Tibial nerve (tissue), 4 donors: ENCODE results near the gene GNAL. TPM values are rescaled to one million over a fixed set of nuclear protein-coding genes. Genes with fewer than 3 reads are reported as not detected.

ENCODE experiments used
- DNase-seq, 2 donors: peaks; one replicate each; pipeline ENCODE4 v3.0.0-alpha.2; 2019; ENCODE audit warnings: low spot score in 2 of 2
- H3K27ac ChIP-seq, 4 donors: fragments of 200-600 bp; sonication (generic) in 3 of 4; one replicate each; pipeline ENCODE4 v1.5.1; 2017 to 2019; ENCODE audit warnings: mild to moderate bottlenecking in 1 of 4
- H3K27me3 ChIP-seq, 2 donors: fragments of 200-600 bp; sonication (generic) in 1 of 2; one replicate each; pipeline versions ENCODE4 v1.5.1 to v1.6.0; 2017 to 2019
- H3K36me3 ChIP-seq, 3 donors: fragments of 200-600 bp; sonication (generic); one replicate each; pipeline ENCODE4 v1.5.1; 2018 to 2019
- H3K4me1 ChIP-seq, 4 donors: fragments of 200-600 bp; sonication (generic) in 3 of 4; one replicate each; pipeline ENCODE4 v1.5.1; 2017 to 2019
- H3K4me3 ChIP-seq, 4 donors: fragments of 200-600 bp; sonication (generic) in 3 of 4; one replicate each; pipeline ENCODE4 v1.5.1; 2017 to 2019; ENCODE audit warnings: mild to moderate bottlenecking in 1 of 4, moderate library complexity in 1 of 4
- H3K9me3 ChIP-seq, 4 donors: fragments of 200-600 bp; sonication (generic) in 3 of 4; one replicate each; pipeline ENCODE4 v1.5.1; 2017 to 2019
- EP300 ChIP-seq, 2 donors: sonication (generic); formaldehyde crosslinking; IDR thresholded peaks; one replicate each; pipeline ENCODE4 v1.6.1; 2017; ENCODE audit warnings: antibody characterized with exemption in 2 of 2, mild to moderate bottlenecking in 1 of 2
- POLR2A ChIP-seq, 2 donors: fragments of 450-650 bp; IDR thresholded peaks; one replicate each; pipeline ENCODE4 v1.6.1; 2017; ENCODE audit warnings: antibody characterized with exemption in 2 of 2, mild to moderate bottlenecking in 2 of 2, moderate library complexity in 2 of 2
- WGBS, 2 donors: methylation state at CpG; one replicate each; pipeline ENCODE4 v1.1.5; 2018; 5-methylcytosine and 5-hydroxymethylcytosine counted together
- total RNA-seq, 4 donors: library from RNA; depleted of rRNA; stranded (reverse); fragments of >200 nt; gene quantifications; one replicate each; pipeline ENCODE4 v1.1.0, GENCODE V29; 2016
- TF ChIP-seq, protein P1 (sequence below), 5 experiments: fragments of 200-600 bp in 3 of 5; fragments of 450-650 bp in 2 of 5; sonication (generic) in 3 of 5; IDR thresholded peaks; one replicate each; pipeline ENCODE4 v1.5.1; 2016 to 2019; ENCODE audit warnings: antibody characterized with exemption in 5 of 5, mild to moderate bottlenecking in 3 of 5, moderate library complexity in 2 of 5

The GNAL gene
- total RNA-seq, 4 donors from 2014 or later, result 11.3 to 17.3 (median 14.4) TPM

DNA sequence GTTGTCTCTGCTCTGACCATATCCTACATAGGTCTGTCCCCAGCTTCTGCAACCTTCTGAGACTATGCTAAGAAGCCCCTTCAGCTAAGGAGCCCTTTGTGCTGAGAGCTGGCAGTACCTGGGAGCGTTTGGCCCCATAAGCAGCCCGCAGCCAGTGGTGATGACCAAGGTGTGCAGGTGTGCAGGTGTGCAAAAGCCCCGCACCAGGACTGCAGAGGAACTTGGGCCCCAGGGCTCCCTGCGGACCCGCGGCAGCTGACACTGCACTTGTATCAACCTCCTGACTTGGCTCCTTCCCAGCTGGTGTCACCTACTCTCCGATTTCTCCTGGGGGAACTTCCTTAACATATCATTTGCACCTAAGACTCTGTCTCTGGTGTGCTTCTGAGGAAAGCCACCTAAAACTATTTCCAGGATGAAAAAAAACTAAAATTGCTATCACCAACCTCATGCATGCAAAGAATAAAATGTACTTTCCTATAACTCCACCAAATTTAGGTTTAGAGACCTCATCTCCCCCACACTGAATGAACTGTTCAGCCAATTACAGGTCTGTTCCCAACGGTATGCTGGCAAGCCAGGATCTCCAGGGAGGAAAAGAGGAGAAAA is 16.1 kb upstream of the GNAL start:
- Histone ChIP-seq H3K9me3 (no peaks in the 10 kb centered on the region), H3K36me3 (no peaks in the 10 kb centered on the region), H3K4me1 (no peaks in the 10 kb centered on the region), H3K27me3 (peaks cover 0 to 12% of the 10 kb centered on the region in 2 donors), H3K27ac (no peak overlapping the region), H3K4me3 (no peak overlapping the region)
- TF ChIP-seq, protein P1, sequence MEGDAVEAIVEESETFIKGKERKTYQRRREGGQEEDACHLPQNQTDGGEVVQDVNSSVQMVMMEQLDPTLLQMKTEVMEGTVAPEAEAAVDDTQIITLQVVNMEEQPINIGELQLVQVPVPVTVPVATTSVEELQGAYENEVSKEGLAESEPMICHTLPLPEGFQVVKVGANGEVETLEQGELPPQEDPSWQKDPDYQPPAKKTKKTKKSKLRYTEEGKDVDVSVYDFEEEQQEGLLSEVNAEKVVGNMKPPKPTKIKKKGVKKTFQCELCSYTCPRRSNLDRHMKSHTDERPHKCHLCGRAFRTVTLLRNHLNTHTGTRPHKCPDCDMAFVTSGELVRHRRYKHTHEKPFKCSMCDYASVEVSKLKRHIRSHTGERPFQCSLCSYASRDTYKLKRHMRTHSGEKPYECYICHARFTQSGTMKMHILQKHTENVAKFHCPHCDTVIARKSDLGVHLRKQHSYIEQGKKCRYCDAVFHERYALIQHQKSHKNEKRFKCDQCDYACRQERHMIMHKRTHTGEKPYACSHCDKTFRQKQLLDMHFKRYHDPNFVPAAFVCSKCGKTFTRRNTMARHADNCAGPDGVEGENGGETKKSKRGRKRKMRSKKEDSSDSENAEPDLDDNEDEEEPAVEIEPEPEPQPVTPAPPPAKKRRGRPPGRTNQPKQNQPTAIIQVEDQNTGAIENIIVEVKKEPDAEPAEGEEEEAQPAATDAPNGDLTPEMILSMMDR (IDR thresholded peaks at IDR 0.05), result no peak
- 75 to 80% methylated on average over 6 to 8 of the region's 8 CpGs for WGBS, 2 donors
- no peak for DNase-seq

DNA sequence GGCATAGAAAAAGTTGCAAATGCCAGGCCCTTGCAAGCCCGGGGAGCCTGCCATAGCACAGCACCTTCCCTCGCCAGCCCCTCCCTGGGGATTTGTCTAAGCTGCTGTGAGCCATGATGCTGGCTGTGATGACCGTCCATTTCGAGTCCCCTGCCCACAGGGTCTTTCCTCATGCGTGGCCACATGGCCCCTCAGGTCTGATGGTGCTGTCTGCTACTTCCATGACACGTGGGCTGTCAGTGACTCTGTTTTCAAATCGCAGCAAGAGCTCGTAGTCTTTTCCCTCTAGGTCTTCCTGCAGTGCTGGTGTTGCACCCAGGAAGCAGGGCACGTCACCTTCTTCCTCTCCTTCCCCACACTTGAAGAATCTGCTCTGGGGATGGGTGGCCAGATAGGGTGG is 15.5 kb upstream of the GNAL start:
- WGBS, 2 donors, result 77 to 81% methylated on average over 9 of the region's 9 CpGs
- DNase-seq, result no peak
- Histone ChIP-seq H3K27ac (no peak overlapping the region), H3K4me1 (no peaks in the 10 kb centered on the region), H3K27me3 (peaks cover 0 to 17% of the 10 kb centered on the region in 2 donors), H3K4me3 (no peak overlapping the region), H3K36me3 (no peaks in the 10 kb centered on the region), H3K9me3 (no peaks in the 10 kb centered on the region)
- TF ChIP-seq, protein P1 (IDR thresholded peaks at IDR 0.05), result no peak
- no peak for TF ChIP-seq POLR2A (IDR thresholded peaks at IDR 0.05)
- no peak for TF ChIP-seq EP300 (IDR thresholded peaks at IDR 0.05)

DNA sequence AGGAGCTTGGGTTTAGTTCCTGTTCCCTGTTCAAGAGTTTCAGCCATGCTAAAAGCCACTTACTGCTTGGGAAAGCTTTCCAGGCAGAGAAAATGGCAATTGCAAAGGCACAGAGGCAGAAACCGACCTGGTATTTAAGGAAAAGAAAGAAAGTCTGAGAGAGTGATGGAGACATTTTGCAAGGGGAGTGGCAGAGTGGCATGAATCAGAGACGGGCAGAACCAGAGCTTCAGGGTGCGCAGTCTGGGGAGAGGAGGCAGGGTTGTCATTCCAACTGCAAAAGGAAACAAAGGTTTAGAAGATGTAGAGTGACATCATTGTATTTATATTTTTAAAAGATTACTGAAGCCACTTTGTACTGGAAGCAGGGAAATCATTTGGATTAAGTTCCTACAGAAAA is 14.9 kb upstream of the GNAL start:
- H3K27ac ChIP-seq, result no peak overlapping the region
- no peak for DNase-seq
- H3K9me3 ChIP-seq, result no peaks in the 10 kb centered on the region
- H3K27me3 ChIP-seq, result peaks cover 0 to 17% of the 10 kb centered on the region in 2 donors
- TF ChIP-seq, protein P1 (IDR thresholded peaks at IDR 0.05), result no peak
- TF ChIP-seq POLR2A (IDR thresholded peaks at IDR 0.05) (no peak), EP300 (IDR thresholded peaks at IDR 0.05) (no peak)
- no peaks in the 10 kb centered on the region for H3K36me3 ChIP-seq
- H3K4me1 ChIP-seq, result no peaks in the 10 kb centered on the region
- H3K4me3 ChIP-seq, result no peak overlapping the region
- WGBS, 2 donors, result 72 to 73% methylated on average over 3 of the region's 3 CpGs

DNA sequence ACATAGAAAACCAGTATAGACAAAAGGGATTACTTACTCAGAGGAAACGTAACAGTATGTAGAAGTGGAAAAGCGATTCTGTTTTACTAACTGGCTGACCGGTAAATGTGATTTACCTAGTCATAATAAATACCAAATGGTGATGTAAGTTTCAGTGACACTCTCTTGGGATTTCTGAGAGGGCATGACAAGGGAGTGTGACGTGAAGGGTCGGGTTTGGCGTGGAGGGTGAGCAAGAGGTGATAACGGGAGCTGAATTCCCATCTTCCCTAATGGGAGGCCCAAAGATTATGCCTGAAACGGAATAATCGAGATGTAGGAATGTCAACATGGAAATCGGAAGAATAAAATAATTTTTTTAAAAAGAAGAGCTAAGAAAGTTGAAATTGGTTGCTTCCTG is 12.7 kb upstream of the GNAL start:
- DNase-seq, result no peak
- H3K9me3 ChIP-seq, result no peaks in the 10 kb centered on the region
- H3K36me3 ChIP-seq, result no peaks in the 10 kb centered on the region
- no peaks in the 10 kb centered on the region for H3K4me1 ChIP-seq
- no peak overlapping the region for H3K27ac ChIP-seq
- H3K27me3 ChIP-seq, result peaks cover 0 to 22% of the 10 kb centered on the region in 2 donors
- WGBS, 2 donors, result 80 to 82% methylated on average over 10 of the region's 10 CpGs
- TF ChIP-seq EP300 (IDR thresholded peaks at IDR 0.05) (no peak), POLR2A (IDR thresholded peaks at IDR 0.05) (no peak)
- TF ChIP-seq, protein P1 (IDR thresholded peaks at IDR 0.05), result no peak
- H3K4me3 ChIP-seq, result no peak overlapping the region

DNA sequence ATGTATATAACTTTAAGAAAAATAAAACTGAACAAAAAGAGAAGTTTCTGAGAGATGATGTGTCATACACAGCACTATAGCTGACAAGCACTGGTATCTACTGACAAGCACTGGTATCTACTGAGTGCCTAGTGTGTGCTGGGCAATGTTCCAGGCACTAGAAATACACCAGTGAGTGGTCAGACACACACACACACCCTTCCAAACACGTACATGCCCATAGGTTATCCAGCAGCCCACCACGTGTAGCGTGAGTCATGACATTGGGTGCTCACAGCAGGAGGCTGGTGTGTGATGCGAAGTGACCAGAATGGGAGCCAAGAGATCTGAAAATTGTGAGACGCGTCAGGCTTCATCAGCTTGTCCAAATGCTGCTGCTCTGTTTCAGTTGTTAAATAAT is 12.2 kb upstream of the GNAL start:
- Histone ChIP-seq H3K27me3 (peaks cover 0 to 22% of the 10 kb centered on the region in 2 donors), H3K27ac (no peak overlapping the region), H3K9me3 (no peaks in the 10 kb centered on the region), H3K4me1 (no peaks in the 10 kb centered on the region), H3K4me3 (no peak overlapping the region), H3K36me3 (no peaks in the 10 kb centered on the region)
- TF ChIP-seq EP300 (IDR thresholded peaks at IDR 0.05) (no peak), POLR2A (IDR thresholded peaks at IDR 0.05) (no peak)
- TF ChIP-seq, protein P1 (IDR thresholded peaks at IDR 0.05), result no peak
- no peak for DNase-seq
- WGBS, 2 donors, result 73 to 81% methylated on average over 6 of the region's 6 CpGs
